HepG2 (cell line): ENCODE data around the gene WDR18. TPM values are rescaled to one million over a fixed set of nuclear protein-coding genes. Genes with fewer than 3 reads are reported as not detected.
A peak's percentile ranks its signal among the peaks of the same experiment; 100 is the strongest.

Experiments
- BRCA1 ChIP-seq: sonication (generic); formaldehyde crosslinking; IDR thresholded peaks from 2 replicates; pipeline ENCODE4 v1.4.0; 2020; ENCODE audit warnings: missing genetic modification reagents
- CENPX ChIP-seq: sonication (generic); formaldehyde crosslinking; IDR thresholded peaks from 2 replicates; pipeline ENCODE4 v1.9.0; 2021; ENCODE audit warnings: mild to moderate bottlenecking, missing genetic modification reagents, moderate library complexity
- FOSL1 ChIP-seq: sonication (generic); formaldehyde crosslinking; IDR thresholded peaks from 2 replicates; pipeline ENCODE4 v1.9.0; 2021; ENCODE audit warnings: missing genetic modification reagents, borderline replicate concordance
- HCFC1 ChIP-seq: fragments of 150-350 bp; IDR thresholded peaks from 2 replicates; pipeline ENCODE4 v1.6.1; 2014; ENCODE audit warnings: low read depth, low read length
- IKZF1 ChIP-seq: fragments of 450-650 bp; IDR thresholded peaks from 2 replicates; pipeline ENCODE4 v1.7.1; 2016
- MAFG ChIP-seq: sonication (generic); formaldehyde crosslinking; IDR thresholded peaks from 2 replicates; pipeline ENCODE4 v1.5.1; 2020; ENCODE audit warnings: mild to moderate bottlenecking, missing genetic modification reagents
- PAF1 ChIP-seq: IDR thresholded peaks from 2 replicates; pipeline ENCODE4 v1.6.1; 2016; ENCODE audit warnings: missing genetic modification reagents, missing compliant biosample characterization
- SAP130 ChIP-seq: IDR thresholded peaks from 2 replicates; pipeline ENCODE4 v1.6.1; 2016; ENCODE audit warnings: low read depth
- TBX2 ChIP-seq: sonication (generic); formaldehyde crosslinking; IDR thresholded peaks from 2 replicates; pipeline ENCODE4 v1.5.0; 2020; ENCODE audit warnings: missing genetic modification reagents, mild to moderate bottlenecking, borderline replicate concordance
- ZBTB7A ChIP-seq: sonication (generic); formaldehyde crosslinking; IDR thresholded peaks from 2 replicates; pipeline ENCODE4 v1.8.0; 2022; ENCODE audit warnings: mild to moderate bottlenecking, missing genetic modification reagents
- ZC3H13 ChIP-seq: sonication (generic); formaldehyde crosslinking; IDR thresholded peaks from 2 replicates; pipeline ENCODE4 v1.8.1; 2023; ENCODE audit warnings: mild to moderate bottlenecking, missing genetic modification reagents, moderate library complexity
- ZNF10 ChIP-seq: sonication (generic); formaldehyde crosslinking; IDR thresholded peaks from 2 replicates; pipeline ENCODE4 v1.4.0; 2020; ENCODE audit warnings: mild to moderate bottlenecking, low read depth, missing genetic modification reagents, borderline replicate concordance
- ZNF20 ChIP-seq: sonication (generic); formaldehyde crosslinking; IDR thresholded peaks from 2 replicates; pipeline ENCODE4 v1.4.0; 2020; ENCODE audit warnings: mild to moderate bottlenecking, moderate library complexity, missing genetic modification reagents
- ZNF44 ChIP-seq: sonication (generic); formaldehyde crosslinking; IDR thresholded peaks from 2 replicates; pipeline ENCODE4 v1.5.1; 2020; ENCODE audit warnings: mild to moderate bottlenecking, missing genetic modification reagents
- polyA plus RNA-seq, 8 experiments: library from polyadenylated mRNA; depleted of rRNA in 3 of 8; stranded (reverse) in 7 of 8; unstranded in 1 of 8; fragments of >200 nt; fragmentation: Illumina TruSeq in 4 of 8; extraction: Trizol in 4 of 8; gene quantifications; 2 replicates each; pipeline versions ENCODE4 v1.2.1 to v1.2.3, GENCODE V29; 2011 to 2016; ENCODE audit warnings: low read depth in 4 of 8, missing spikeins in 1 of 8, mixed read lengths in 1 of 8; ENCODE audit not compliant: insufficient read depth in 1 of 8
- total RNA-seq, 5 experiments: library from RNA; depleted of rRNA; stranded (reverse); fragments of >200 nt; fragmentation: Illumina TruSeq; extraction: Trizol; gene quantifications; 2 replicates each; pipeline ENCODE4 v1.2.3, GENCODE V29; 2016; ENCODE audit warnings: low read depth in 1 of 5
- TF ChIP-seq, protein P1 (sequence below): sonication (generic); formaldehyde crosslinking; IDR thresholded peaks from 2 replicates; pipeline ENCODE4 v1.4.0; 2020; ENCODE audit warnings: missing genetic modification reagents, borderline replicate concordance
- TF ChIP-seq, protein P2 (sequence below): sonication (generic); formaldehyde crosslinking; IDR thresholded peaks from 2 replicates; pipeline ENCODE4 v1.8.1; 2023; ENCODE audit warnings: missing genetic modification reagents, mild to moderate bottlenecking, borderline replicate concordance
- TF ChIP-seq, protein P3 (sequence below): sonication (generic); formaldehyde crosslinking; IDR thresholded peaks from 2 replicates; pipeline ENCODE4 v1.4.0; 2020; ENCODE audit warnings: missing genetic modification reagents
- TF ChIP-seq, protein P4 (sequence below): sonication (generic); formaldehyde crosslinking; IDR thresholded peaks from 2 replicates; pipeline ENCODE4 v1.8.0; 2022; ENCODE audit warnings: missing genetic modification reagents, mild to moderate bottlenecking, inconsistent platforms, borderline replicate concordance
- TF ChIP-seq, protein P5 (sequence below): IDR thresholded peaks from 2 replicates; pipeline ENCODE4 v1.6.1; 2016; ENCODE audit warnings: low read depth
- TF ChIP-seq, protein P6 (sequence below): sonication (generic); formaldehyde crosslinking; IDR thresholded peaks from 2 replicates; pipeline ENCODE4 v1.4.0; 2020; ENCODE audit warnings: missing genetic modification reagents, borderline replicate concordance

WDR18 gene
- total and polyA plus RNA-seq, 2 of the 13 experiments (the other 11 are each of a cell fraction or from before 2014, with no cell fraction given), result 36.4 to 47.6 TPM

DNA sequence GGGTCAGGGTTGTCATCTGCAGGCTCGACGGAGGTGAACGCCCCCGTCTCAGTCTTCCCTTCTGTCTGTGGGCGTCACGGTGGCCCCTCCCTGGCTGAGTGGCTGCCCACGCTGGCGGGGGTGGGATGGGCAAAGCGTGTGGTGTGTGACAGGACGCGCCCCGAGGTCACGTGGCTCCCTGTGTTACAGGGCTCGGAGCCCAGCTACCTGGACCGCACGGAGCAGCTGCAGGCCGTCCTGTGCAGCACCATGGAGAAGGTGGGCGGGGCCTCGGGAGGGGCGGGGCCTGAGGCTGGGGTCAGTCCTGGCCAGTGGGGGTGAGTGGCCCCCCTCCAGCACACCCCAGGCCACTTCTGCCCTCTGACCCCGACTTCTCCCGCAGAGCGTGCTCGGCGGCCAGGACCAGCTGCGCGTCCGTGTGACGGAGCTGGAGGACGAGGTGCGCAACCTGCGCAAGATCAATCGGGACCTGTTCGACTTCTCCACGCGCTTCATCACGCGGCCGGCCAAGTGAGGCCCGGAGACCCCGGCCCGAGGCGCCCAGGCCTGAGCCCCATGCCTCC lies 9.8 kb downstream of the WDR18 start (continued):
- TF ChIP-seq, protein P1, sequence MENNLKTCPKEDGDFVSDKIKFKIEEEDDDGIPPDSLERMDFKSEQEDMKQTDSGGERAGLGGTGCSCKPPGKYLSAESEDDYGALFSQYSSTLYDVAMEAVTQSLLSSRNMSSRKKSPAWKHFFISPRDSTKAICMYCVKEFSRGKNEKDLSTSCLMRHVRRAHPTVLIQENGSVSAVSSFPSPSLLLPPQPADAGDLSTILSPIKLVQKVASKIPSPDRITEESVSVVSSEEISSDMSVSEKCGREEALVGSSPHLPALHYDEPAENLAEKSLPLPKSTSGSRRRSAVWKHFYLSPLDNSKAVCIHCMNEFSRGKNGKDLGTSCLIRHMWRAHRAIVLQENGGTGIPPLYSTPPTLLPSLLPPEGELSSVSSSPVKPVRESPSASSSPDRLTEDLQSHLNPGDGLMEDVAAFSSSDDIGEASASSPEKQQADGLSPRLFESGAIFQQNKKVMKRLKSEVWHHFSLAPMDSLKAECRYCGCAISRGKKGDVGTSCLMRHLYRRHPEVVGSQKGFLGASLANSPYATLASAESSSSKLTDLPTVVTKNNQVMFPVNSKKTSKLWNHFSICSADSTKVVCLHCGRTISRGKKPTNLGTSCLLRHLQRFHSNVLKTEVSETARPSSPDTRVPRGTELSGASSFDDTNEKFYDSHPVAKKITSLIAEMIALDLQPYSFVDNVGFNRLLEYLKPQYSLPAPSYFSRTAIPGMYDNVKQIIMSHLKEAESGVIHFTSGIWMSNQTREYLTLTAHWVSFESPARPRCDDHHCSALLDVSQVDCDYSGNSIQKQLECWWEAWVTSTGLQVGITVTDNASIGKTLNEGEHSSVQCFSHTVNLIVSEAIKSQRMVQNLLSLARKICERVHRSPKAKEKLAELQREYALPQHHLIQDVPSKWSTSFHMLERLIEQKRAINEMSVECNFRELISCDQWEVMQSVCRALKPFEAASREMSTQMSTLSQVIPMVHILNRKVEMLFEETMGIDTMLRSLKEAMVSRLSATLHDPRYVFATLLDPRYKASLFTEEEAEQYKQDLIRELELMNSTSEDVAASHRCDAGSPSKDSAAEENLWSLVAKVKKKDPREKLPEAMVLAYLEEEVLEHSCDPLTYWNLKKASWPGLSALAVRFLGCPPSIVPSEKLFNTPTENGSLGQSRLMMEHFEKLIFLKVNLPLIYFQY (CRISPR knock-in tag), result no peak
- TF ChIP-seq ZNF44 (no peak), ZNF10 (no peak), TBX2 (CRISPR knock-in tag) (0 out of 2 replicates have a peak, but pooled peaks have one; percentile 2), IKZF1 (no peak), CENPX (CRISPR knock-in tag) (no peak), ZBTB7A (CRISPR knock-in tag) (peak; percentile 5), PAF1 (CRISPR knock-in tag) (no peak), BRCA1 (no peak), FOSL1 (CRISPR knock-in tag) (no peak), MAFG (CRISPR knock-in tag) (no peak), SAP130 (CRISPR knock-in tag) (no peak), ZNF20 (CRISPR knock-in tag) (no peak), HCFC1 (no peak), ZC3H13 (CRISPR knock-in tag) (0 out of 2 replicates have a peak, but pooled peaks have one; percentile 75)
- TF ChIP-seq, protein P2, sequence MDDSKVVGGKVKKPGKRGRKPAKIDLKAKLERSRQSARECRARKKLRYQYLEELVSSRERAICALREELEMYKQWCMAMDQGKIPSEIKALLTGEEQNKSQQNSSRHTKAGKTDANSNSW (CRISPR knock-in tag), result no peak
- TF ChIP-seq, protein P3, sequence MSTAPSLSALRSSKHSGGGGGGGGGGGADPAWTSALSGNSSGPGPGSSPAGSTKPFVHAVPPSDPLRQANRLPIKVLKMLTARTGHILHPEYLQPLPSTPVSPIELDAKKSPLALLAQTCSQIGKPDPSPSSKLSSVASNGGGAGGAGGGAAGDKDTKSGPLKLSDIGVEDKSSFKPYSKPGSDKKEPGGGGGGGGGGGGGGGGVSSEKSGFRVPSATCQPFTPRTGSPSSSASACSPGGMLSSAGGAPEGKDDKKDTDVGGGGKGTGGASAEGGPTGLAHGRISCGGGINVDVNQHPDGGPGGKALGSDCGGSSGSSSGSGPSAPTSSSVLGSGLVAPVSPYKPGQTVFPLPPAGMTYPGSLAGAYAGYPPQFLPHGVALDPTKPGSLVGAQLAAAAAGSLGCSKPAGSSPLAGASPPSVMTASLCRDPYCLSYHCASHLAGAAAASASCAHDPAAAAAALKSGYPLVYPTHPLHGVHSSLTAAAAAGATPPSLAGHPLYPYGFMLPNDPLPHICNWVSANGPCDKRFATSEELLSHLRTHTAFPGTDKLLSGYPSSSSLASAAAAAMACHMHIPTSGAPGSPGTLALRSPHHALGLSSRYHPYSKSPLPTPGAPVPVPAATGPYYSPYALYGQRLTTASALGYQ (CRISPR knock-in tag), result no peak
- TF ChIP-seq, protein P4, sequence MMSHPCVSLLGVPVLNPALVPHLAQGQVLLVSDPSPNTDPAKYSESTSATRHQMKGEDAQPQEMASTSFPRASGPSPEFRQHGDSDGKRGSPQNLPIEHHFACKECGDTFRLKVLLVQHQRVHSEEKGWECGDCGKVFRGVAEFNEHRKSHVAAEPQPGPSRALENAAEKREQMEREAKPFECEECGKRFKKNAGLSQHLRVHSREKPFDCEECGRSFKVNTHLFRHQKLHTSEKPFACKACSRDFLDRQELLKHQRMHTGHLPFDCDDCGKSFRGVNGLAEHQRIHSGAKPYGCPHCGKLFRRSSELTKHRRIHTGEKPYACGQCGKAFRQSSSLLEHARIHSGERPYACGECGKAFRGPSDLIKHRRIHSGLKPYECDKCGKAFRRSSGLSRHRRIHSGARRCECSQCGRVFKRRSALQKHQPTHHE (CRISPR knock-in tag), result 0 out of 2 replicates have a peak, but pooled peaks have one; percentile 3
- TF ChIP-seq, protein P5, sequence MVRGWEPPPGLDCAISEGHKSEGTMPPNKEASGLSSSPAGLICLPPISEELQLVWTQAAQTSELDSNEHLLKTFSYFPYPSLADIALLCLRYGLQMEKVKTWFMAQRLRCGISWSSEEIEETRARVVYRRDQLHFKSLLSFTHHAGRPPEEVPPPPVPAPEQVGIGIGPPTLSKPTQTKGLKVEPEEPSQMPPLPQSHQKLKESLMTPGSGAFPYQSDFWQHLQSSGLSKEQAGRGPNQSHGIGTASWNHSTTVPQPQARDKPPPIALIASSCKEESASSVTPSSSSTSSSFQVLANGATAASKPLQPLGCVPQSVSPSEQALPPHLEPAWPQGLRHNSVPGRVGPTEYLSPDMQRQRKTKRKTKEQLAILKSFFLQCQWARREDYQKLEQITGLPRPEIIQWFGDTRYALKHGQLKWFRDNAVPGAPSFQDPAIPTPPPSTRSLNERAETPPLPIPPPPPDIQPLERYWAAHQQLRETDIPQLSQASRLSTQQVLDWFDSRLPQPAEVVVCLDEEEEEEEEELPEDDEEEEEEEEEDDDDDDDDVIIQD (CRISPR knock-in tag), result no peak
- TF ChIP-seq, protein P6, sequence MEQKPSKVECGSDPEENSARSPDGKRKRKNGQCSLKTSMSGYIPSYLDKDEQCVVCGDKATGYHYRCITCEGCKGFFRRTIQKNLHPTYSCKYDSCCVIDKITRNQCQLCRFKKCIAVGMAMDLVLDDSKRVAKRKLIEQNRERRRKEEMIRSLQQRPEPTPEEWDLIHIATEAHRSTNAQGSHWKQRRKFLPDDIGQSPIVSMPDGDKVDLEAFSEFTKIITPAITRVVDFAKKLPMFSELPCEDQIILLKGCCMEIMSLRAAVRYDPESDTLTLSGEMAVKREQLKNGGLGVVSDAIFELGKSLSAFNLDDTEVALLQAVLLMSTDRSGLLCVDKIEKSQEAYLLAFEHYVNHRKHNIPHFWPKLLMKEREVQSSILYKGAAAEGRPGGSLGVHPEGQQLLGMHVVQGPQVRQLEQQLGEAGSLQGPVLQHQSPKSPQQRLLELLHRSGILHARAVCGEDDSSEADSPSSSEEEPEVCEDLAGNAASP, result no peak
